ENCODE results near the gene KDM7A. TPM values are rescaled to one million over a fixed set of nuclear protein-coding genes. Genes with fewer than 3 reads are reported as not detected.
A peak's percentile ranks its signal among the peaks of the same experiment; 100 is the strongest.

KDM7A gene
- total and polyA plus RNA-seq, 9 of the 15 experiments (the other 6 are each of a cell fraction or from before 2014, with no cell fraction given), result 0.90 to 8.4 (median 7.0) TPM

GRCh38 chr7:140175221-140176121 lies 1.3 kb downstream of the KDM7A start (continued):
- TF ChIP-seq CCAR2 (IDR thresholded peaks at IDR 0.05; ENCODE audit: low read depth, low read length), result no peak
- no peak for TF ChIP-seq THAP12 (CRISPR knock-in tag; IDR thresholded peaks at IDR 0.05)
- peak; percentile 36; the same call in 1 of the 2 replicates for TF ChIP-seq NFE2 (IDR thresholded peaks at IDR 0.05; ENCODE audit: low read depth)
- no peak for TF ChIP-seq GATAD2A (IDR thresholded peaks at IDR 0.05)
- no peak for TF ChIP-seq ZNF764 (CRISPR knock-in tag; IDR thresholded peaks at IDR 0.05; ENCODE audit: low read depth)
- peak; percentile 25; the same call in 1 of the 2 replicates for TF ChIP-seq JUN (IDR thresholded peaks at IDR 0.05; ENCODE audit: borderline replicate concordance, low read depth, low read length)
- no peak for TF ChIP-seq JUN (CRISPR knock-in tag; IDR thresholded peaks at IDR 0.05; ENCODE audit: borderline replicate concordance)
- no peak for TF ChIP-seq ZSCAN29 (IDR thresholded peaks at IDR 0.05)
- TF ChIP-seq ZNF174 (CRISPR knock-in tag; IDR thresholded peaks at IDR 0.05), result no peak
- TF ChIP-seq HSF4 (CRISPR knock-in tag; IDR thresholded peaks at IDR 0.05; ENCODE audit: borderline replicate concordance), result no peak
- TF ChIP-seq ZMIZ1 (IDR thresholded peaks at IDR 0.05; ENCODE audit: low read depth in 2 of 2, low read length in 2 of 2), result peak in 1 of 2 experiments; percentile 56; a peak in 2 of 4 replicates
- TF ChIP-seq THRAP3 (IDR thresholded peaks at IDR 0.05; ENCODE audit: borderline replicate concordance), result no peak; the same call in 1 of the 2 replicates
- no peak for TF ChIP-seq ZNF24 (IDR thresholded peaks at IDR 0.05)
- TF ChIP-seq ZNF280B (CRISPR knock-in tag; IDR thresholded peaks at IDR 0.05), result no peak
- no peak for TF ChIP-seq NR2C2 (CRISPR knock-in tag; IDR thresholded peaks at IDR 0.05)
- TF ChIP-seq NR2C2 (tag; IDR thresholded peaks at IDR 0.05), result peak; percentile 37; the same call in 1 of the 2 replicates
- TF ChIP-seq ZBTB43 (CRISPR knock-in tag; IDR thresholded peaks at IDR 0.05), result peak; percentile 87; the same call in 1 of the 2 replicates
- TF ChIP-seq PTTG1 (tag; IDR thresholded peaks at IDR 0.05; ENCODE audit: low read depth), result no peak

Measured in K562 (cell line).